Measurements from ENCODE around the gene FAM181B.

- no peak for TF ChIP-seq CTCF (IDR thresholded peaks at IDR 0.05)
- no peak for TF ChIP-seq POLR2A (IDR thresholded peaks at IDR 0.05)
Observed at GRCh38 chr11:82720267-82721065, 13.2 kb downstream of the FAM181B start.
